ENCODE data around the gene ATP10D. TPM values are rescaled to one million over a fixed set of nuclear protein-coding genes. Genes with fewer than 3 reads are reported as not detected.

The ATP10D gene
- total and polyA plus RNA-seq, 12 donors = 3.8 to 70.0 (median 22.6) TPM

GRCh38 chr4:47530801-47531200, 45.7 kb downstream of the ATP10D start:
- intact Hi-C loops (cut with DNase I) = no loop called here
- Histone ChIP-seq H3K4me1 (replicated peaks in 1 of 2) (peaks cover 1 to 17% of the 10 kb centered on the region in 2 donors), H3K27ac (peak overlapping the region in 1 of 5 donors; percentile 46), H3K36me3 (replicated peaks in 1 of 2) (no peaks in the 10 kb centered on the region), H3K9me3 (replicated peaks in 1 of 3) (no peaks in the 10 kb centered on the region), H3K27me3 (no peaks in the 10 kb centered on the region), H3K4me3 (no peak overlapping the region)
- TF ChIP-seq POLR2A (IDR thresholded peaks at IDR 0.05) (no peak), CTCF (IDR thresholded peaks at IDR 0.05) (no peak)
- DNase-seq = no peak
- 98 to 100% (median 100%) methylated on average over 1 of the region's 1 CpG for WGBS, 4 donors

- no peak overlapping the region for H3K4me3 ChIP-seq
- DNase-seq = peak in 3 of 7 donors; percentile 10 to 27 (median 26)
- no peaks in the 10 kb centered on the region for H3K9me3 ChIP-seq (replicated peaks in 1 of 3)
- no peak for TF ChIP-seq POLR2A (IDR thresholded peaks at IDR 0.05)
- no peak for TF ChIP-seq CTCF (IDR thresholded peaks at IDR 0.05)
- H3K4me1 ChIP-seq (replicated peaks in 1 of 2) = peaks cover 0 to 15% of the 10 kb centered on the region in 2 donors
- peaks cover 0 to 1% of the 10 kb centered on the region in 2 donors for H3K36me3 ChIP-seq (replicated peaks in 1 of 2)
- WGBS, 4 donors = 31 to 59% (median 57%) methylated on average over 2 of the region's 2 CpGs
- intact Hi-C loops (cut with DNase I) = no loop called here
- H3K27ac ChIP-seq = peak overlapping the region in 3 of 5 donors; percentile 24 to 64 (median 46)
- H3K27me3 ChIP-seq = no peaks in the 10 kb centered on the region
Measured at GRCh38 chr4:47531241-47531953, 46.3 kb downstream of the ATP10D start.

- 25 to 30% (median 27%) methylated on average over 2 of the region's 2 CpGs for WGBS, 4 donors
- Histone ChIP-seq H3K36me3 (replicated peaks in 1 of 2) (peaks cover 0 to 6% of the 10 kb centered on the region in 2 donors), H3K27me3 (no peaks in the 10 kb centered on the region), H3K9me3 (replicated peaks in 1 of 3) (no peaks in the 10 kb centered on the region), H3K4me1 (replicated peaks in 1 of 2) (peaks cover 0 to 15% of the 10 kb centered on the region in 2 donors), H3K4me3 (no peak overlapping the region), H3K27ac (peak overlapping the region in 3 of 5 donors; percentile 24 to 64 (median 46))
- intact Hi-C loops (cut with DNase I) = no loop called here
- DNase-seq = peak in 6 of 7 donors; percentile 13 to 77 (median 36)
- no peak for TF ChIP-seq POLR2A (IDR thresholded peaks at IDR 0.05)
- no peak for TF ChIP-seq CTCF (IDR thresholded peaks at IDR 0.05)
Measured at GRCh38 chr4:47531954-47532321, 46.9 kb downstream of the ATP10D start.

- no peaks in the 10 kb centered on the region for H3K27me3 ChIP-seq
- WGBS, 4 donors = 82 to 96% (median 93%) methylated on average over 4 of the region's 4 CpGs
- no peaks in the 10 kb centered on the region for H3K9me3 ChIP-seq (replicated peaks in 1 of 3)
- intact Hi-C loops (cut with DNase I) = no loop called here
- H3K27ac ChIP-seq = no peak overlapping the region
- no peak for TF ChIP-seq CTCF (IDR thresholded peaks at IDR 0.05)
- no peak for TF ChIP-seq POLR2A (IDR thresholded peaks at IDR 0.05)
- peaks cover 0 to 6% of the 10 kb centered on the region in 2 donors for H3K36me3 ChIP-seq (replicated peaks in 1 of 2)
- no peak overlapping the region for H3K4me3 ChIP-seq
- peaks cover 0 to 15% of the 10 kb centered on the region in 2 donors for H3K4me1 ChIP-seq (replicated peaks in 1 of 2)
- no peak for DNase-seq
Measured at GRCh38 chr4:47532658-47533057, 47.6 kb downstream of the ATP10D start.
